ENCODE data around the gene CLBA1.

CLBA1 gene

GRCh38 chr14:104972301-104973134, 13.1 kb upstream of the CLBA1 start:
- Histone ChIP-seq H3K36me3 (no peaks in the 10 kb centered on the region), H3K27ac (no peak overlapping the region), H3K9ac (peak overlapping the region in 3 of 11 experiments; percentile 13 to 41 (median 17); a peak in 3 of 22 replicates), H3K27me3 (peaks cover 0 to 24% (median 0%) of the 10 kb centered on the region in 11 experiments; a peak in 6 of 22 replicates), H3K9me3 (replicated peaks in 1 of 11) (no peaks in the 10 kb centered on the region), H3K4me2 (peak overlapping the region in 8 of 11 experiments; percentile 6 to 48 (median 33); a peak in 14 of 22 replicates), H4K20me1 (peaks cover 0 to 52% (median 10%) of the 10 kb centered on the region in 11 experiments; a peak in 11 of 22 replicates), H3K4me3 (no peak overlapping the region), H3K4me1 (peaks cover 48 to 73% (median 59%) of the 10 kb centered on the region in 10 experiments)
- no peak for TF ChIP-seq Cebpa-rat (IDR thresholded peaks at IDR 0.05)

GRCh38 chr14:104973135-104973384, 12.5 kb upstream of the CLBA1 start:
- no peak overlapping the region for H3K27ac ChIP-seq
- H3K27me3 ChIP-seq = peaks cover 0 to 23% (median 0%) of the 10 kb centered on the region in 11 experiments; a peak in 6 of 22 replicates
- H3K4me1 ChIP-seq = peaks cover 47 to 72% (median 57%) of the 10 kb centered on the region in 10 experiments
- no peak overlapping the region for H3K4me3 ChIP-seq
- peak overlapping the region in 7 of 11 experiments; percentile 28 to 48 (median 35); a peak in 14 of 22 replicates for H3K4me2 ChIP-seq
- no peaks in the 10 kb centered on the region for H3K36me3 ChIP-seq
- no peak for TF ChIP-seq Cebpa-rat (IDR thresholded peaks at IDR 0.05)
- H4K20me1 ChIP-seq = peaks cover 0 to 52% (median 10%) of the 10 kb centered on the region in 11 experiments; a peak in 11 of 22 replicates
- peak overlapping the region in 3 of 11 experiments; percentile 13 to 41 (median 17); a peak in 4 of 22 replicates for H3K9ac ChIP-seq
- H3K9me3 ChIP-seq (replicated peaks in 1 of 11) = no peaks in the 10 kb centered on the region

- peaks cover 43 to 69% (median 53%) of the 10 kb centered on the region in 10 experiments for H3K4me1 ChIP-seq
- peak overlapping the region in 1 of 11 experiments; percentile 17; a peak in 2 of 22 replicates for H3K9ac ChIP-seq
- H3K4me2 ChIP-seq = peak overlapping the region in 7 of 11 experiments; percentile 28 to 48 (median 35); a peak in 11 of 22 replicates
- no peaks in the 10 kb centered on the region for H3K9me3 ChIP-seq (replicated peaks in 1 of 11)
- H3K27ac ChIP-seq = no peak overlapping the region
- H4K20me1 ChIP-seq = peaks cover 0 to 47% (median 10%) of the 10 kb centered on the region in 11 experiments; a peak in 11 of 22 replicates
- no peak overlapping the region for H3K4me3 ChIP-seq
- no peaks in the 10 kb centered on the region for H3K36me3 ChIP-seq
- TF ChIP-seq Cebpa-rat (IDR thresholded peaks at IDR 0.05) = no peak
- H3K27me3 ChIP-seq = peaks cover 0 to 18% (median 0%) of the 10 kb centered on the region in 11 experiments; a peak in 6 of 22 replicates
Observed at GRCh38 chr14:104973385-104974145, 12.0 kb upstream of the CLBA1 start.

- Histone ChIP-seq H3K36me3 (no peaks in the 10 kb centered on the region), H3K9ac (no peak overlapping the region), H3K27ac (no peak overlapping the region), H3K4me2 (no peak overlapping the region), H3K4me3 (no peak overlapping the region), H3K27me3 (peaks cover 0 to 12% (median 0%) of the 10 kb centered on the region in 11 experiments; a peak in 6 of 22 replicates), H3K9me3 (replicated peaks in 1 of 11) (no peaks in the 10 kb centered on the region), H3K4me1 (peaks cover 38 to 69% (median 51%) of the 10 kb centered on the region in 10 experiments), H4K20me1 (peaks cover 0 to 47% (median 13%) of the 10 kb centered on the region in 11 experiments; a peak in 11 of 22 replicates)
- TF ChIP-seq Cebpa-rat (IDR thresholded peaks at IDR 0.05) = no peak
Observed at GRCh38 chr14:104974146-104974541, 11.4 kb upstream of the CLBA1 start.

GRCh38 chr14:104974665-104975390, 10.8 kb upstream of the CLBA1 start:
- Histone ChIP-seq H3K9me3 (replicated peaks in 1 of 11) (no peaks in the 10 kb centered on the region), H3K27me3 (peaks cover 0 to 12% (median 0%) of the 10 kb centered on the region in 11 experiments; a peak in 5 of 22 replicates), H3K4me1 (peaks cover 37 to 70% (median 52%) of the 10 kb centered on the region in 10 experiments), H3K36me3 (no peaks in the 10 kb centered on the region), H3K27ac (no peak overlapping the region), H3K9ac (no peak overlapping the region), H3K4me3 (no peak overlapping the region), H3K4me2 (no peak overlapping the region), H4K20me1 (peaks cover 0 to 46% (median 13%) of the 10 kb centered on the region in 11 experiments; a peak in 11 of 22 replicates)
- no peak for TF ChIP-seq Cebpa-rat (IDR thresholded peaks at IDR 0.05)

GRCh38 chr14:104975481-104976197, 9.9 kb upstream of the CLBA1 start:
- Histone ChIP-seq H3K36me3 (no peaks in the 10 kb centered on the region), H3K27ac (no peak overlapping the region), H3K9ac (no peak overlapping the region), H3K4me3 (no peak overlapping the region), H4K20me1 (peaks cover 0 to 45% (median 13%) of the 10 kb centered on the region in 11 experiments; a peak in 11 of 22 replicates), H3K9me3 (replicated peaks in 1 of 11) (no peaks in the 10 kb centered on the region), H3K27me3 (peaks cover 0 to 12% (median 0%) of the 10 kb centered on the region in 11 experiments; a peak in 5 of 22 replicates), H3K4me1 (peaks cover 29 to 76% (median 52%) of the 10 kb centered on the region in 10 experiments), H3K4me2 (peak overlapping the region in 3 of 11 experiments; percentile 11 to 32 (median 23); a peak in 3 of 22 replicates)
- TF ChIP-seq Cebpa-rat (IDR thresholded peaks at IDR 0.05) = no peak

- H3K4me2 ChIP-seq = peak overlapping the region; percentile 70 to 100 (median 98); a peak in 21 of 22 replicates
Observed at GRCh38 chr14:104976198-104977007, 9.2 kb upstream of the CLBA1 start.

More at GRCh38 chr14:104976198-104977007, 9.2 kb upstream of the CLBA1 start:
- H3K27me3 ChIP-seq = peaks cover 0 to 12% (median 0%) of the 10 kb centered on the region in 11 experiments; a peak in 5 of 22 replicates
- H3K9ac ChIP-seq = peak overlapping the region in 5 of 11 experiments; percentile 9 to 76 (median 68); a peak in 5 of 22 replicates
- peaks cover 0 to 39% (median 13%) of the 10 kb centered on the region in 11 experiments; a peak in 11 of 22 replicates for H4K20me1 ChIP-seq
- no peaks in the 10 kb centered on the region for H3K36me3 ChIP-seq
- peak overlapping the region in 2 of 10 experiments; percentile 53 to 66; a peak in 2 of 20 replicates for H3K4me3 ChIP-seq
- H3K27ac ChIP-seq = no peak overlapping the region
- H3K4me1 ChIP-seq = peaks cover 27 to 77% (median 55%) of the 10 kb centered on the region in 10 experiments
- no peaks in the 10 kb centered on the region for H3K9me3 ChIP-seq (replicated peaks in 1 of 11)
- no peak for TF ChIP-seq Cebpa-rat (IDR thresholded peaks at IDR 0.05)
